G401.6 (cell line): ENCODE measurements around the gene WIPF2.

Experiments used
- FAIRE-seq: peaks from 2 replicates; lab custom pipeline; 2012; peaks lifted over from hg19 to GRCh38; lab: Jason Lieb, UNC

The WIPF2 gene, protein sequence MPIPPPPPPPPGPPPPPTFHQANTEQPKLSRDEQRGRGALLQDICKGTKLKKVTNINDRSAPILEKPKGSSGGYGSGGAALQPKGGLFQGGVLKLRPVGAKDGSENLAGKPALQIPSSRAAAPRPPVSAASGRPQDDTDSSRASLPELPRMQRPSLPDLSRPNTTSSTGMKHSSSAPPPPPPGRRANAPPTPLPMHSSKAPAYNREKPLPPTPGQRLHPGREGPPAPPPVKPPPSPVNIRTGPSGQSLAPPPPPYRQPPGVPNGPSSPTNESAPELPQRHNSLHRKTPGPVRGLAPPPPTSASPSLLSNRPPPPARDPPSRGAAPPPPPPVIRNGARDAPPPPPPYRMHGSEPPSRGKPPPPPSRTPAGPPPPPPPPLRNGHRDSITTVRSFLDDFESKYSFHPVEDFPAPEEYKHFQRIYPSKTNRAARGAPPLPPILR

GRCh38 chr17:40218740-40219593 lies at the start of gene WIPF2:
WIPF2 (plus strand) TSS chr17:40219304; CDS start chr17:40256460, 37,156 bp downstream.
- peak; percentile 84 for FAIRE-seq

GRCh38 chr17:40170325-40170724 lies 48.8 kb upstream of the WIPF2 start:
- FAIRE-seq = no peak

DNA sequence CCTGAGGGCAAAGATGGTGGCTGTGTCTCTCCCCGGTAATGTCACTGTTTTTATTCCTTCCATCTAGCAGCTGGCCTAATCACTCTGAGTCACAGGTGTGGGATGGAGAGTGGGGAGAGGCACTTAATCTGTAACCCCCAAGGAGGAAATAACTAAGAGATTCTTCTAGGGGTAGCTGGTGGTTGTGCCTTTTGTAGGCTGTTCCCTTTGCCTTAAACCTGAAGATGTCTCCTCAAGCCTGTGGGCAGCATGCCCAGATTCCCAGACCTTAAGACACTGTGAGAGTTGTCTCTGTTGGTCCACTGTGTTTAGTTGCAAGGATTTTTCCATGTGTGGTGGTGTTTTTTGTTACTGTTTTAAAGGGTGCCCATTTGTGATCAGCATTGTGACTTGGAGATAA lies 47.4 kb upstream of the WIPF2 start:
- no peak for FAIRE-seq

DNA sequence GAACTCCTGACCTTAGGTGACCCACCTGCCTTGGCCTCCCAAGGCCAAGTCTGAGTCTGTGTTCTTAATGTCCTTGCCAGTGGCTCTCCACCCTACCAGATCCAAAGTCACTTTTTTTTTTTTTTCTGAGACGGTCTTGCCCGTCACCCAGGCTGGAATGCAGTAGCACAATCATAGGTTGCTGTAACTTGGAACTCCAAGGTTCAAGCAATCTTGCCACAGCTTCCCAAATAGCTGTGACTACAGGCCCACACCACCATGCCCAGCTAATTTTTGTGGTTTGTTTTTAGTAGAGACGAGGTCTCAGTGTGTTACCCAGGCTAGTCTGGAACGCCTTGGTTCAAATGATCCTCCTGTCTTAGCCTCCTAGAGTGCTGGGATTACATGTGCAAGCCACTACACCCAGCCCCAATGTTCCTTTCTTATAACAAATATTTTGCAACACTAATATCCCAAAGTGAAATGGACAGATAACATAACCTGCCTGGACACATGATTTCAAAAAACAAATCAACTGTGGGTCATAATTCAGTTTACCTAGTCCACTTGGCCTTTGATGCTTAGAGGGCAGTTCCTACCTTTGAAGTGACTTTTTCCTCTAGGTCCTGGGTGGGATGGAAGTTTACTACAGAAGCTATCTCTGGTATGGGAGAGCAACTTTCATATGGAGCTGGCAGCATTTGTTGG lies 45.9 kb upstream of the WIPF2 start:
- no peak for FAIRE-seq

GRCh38 chr17:40173778-40174135 lies 45.3 kb upstream of the WIPF2 start:
- FAIRE-seq = no peak

DNA sequence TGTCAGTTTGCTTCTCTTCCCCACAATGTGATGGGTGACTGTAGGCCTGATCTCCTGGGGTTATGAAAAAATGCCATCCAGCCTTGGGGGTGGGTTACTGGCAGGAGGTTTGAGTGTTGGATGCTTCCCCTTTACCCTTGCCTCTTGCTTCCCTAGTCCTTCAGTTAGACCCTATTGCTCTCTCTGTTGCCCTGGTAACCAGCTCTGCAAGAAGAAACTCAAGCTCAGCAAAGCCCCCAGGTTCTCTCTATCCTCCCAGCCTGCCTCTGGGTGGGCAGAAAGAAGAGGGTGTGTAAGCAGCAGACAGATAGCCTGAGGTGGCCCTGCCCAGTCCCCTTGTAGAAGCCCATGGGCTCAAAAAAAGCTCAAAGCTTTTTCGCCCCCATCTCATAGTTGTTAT lies 44.6 kb upstream of the WIPF2 start:
- no peak for FAIRE-seq

DNA sequence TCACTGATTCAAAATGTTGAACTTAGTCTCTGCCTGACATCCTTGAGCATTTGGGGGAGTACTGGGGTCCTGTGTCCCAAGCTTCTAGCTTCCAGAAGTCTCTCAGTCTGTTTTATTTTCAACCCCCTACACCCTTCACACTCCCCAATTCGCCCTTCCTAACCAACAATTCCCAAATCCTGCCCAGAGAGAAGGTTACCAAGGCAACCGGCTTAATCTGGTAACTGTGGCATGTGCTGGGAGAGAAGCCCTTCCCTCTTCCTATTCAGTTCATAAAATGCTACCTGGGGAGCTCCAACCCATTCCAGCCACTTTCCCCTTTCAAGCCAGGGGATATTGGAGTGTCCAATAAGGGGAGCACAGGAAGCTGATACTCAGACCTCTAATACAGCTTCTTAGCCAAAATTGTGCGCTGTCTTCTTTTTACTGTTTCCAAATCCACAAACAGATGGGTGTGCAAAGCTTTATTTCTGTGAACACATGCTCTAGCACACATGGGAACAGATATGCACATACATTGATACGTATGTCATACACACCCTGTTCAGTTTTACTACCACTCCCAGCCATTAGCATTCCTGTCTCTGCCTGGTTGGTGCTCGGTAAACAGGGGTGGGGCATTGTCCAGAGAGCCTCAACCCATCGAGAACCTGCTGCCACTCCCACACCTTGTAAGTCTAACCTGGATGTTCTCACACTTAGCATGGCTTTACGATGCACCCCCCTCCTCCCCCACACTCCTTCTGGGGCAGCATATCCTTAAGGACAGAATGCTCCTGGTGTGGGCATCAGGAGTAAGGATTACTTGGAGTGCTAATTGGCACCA lies 43.0 kb upstream of the WIPF2 start:
- FAIRE-seq = no peak

- no peak for FAIRE-seq
Observed at GRCh38 chr17:40176754-40177110, 42.4 kb upstream of the WIPF2 start.

- FAIRE-seq = no peak
Observed at GRCh38 chr17:40177275-40177874, 41.7 kb upstream of the WIPF2 start, which contains the start of gene RAPGEFL1. RAPGEFL1 (plus strand) TSS chr17:40177470; CDS start chr17:40177862, 392 bp downstream.

DNA sequence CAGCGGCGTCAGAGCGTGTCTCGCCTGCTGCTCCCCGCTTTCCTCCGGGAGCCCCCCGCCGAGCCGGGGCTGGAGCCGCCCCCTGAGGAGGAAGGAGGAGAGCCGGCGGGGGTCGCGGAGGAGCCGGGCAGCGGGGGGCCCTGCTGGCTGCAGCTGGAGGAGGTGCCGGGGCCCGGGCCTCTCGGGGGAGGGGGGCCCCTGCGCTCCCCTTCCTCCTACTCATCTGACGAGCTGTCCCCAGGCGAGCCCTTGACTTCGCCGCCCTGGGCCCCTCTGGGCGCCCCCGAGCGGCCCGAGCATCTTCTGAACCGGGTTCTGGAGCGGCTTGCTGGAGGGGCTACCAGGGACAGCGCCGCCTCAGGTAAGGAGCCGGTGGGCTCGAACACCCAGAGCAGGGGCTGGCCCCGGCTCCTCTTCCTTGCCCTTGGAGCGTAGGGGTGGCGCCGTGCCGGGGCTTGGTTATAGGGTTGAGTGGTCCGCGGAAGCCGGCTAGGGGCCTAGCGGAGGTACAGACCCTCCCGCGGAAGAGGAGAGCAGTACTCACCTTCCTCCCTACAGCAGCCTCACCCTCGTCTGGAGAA lies 41.0 kb upstream of the WIPF2 start:
- no peak for FAIRE-seq

DNA sequence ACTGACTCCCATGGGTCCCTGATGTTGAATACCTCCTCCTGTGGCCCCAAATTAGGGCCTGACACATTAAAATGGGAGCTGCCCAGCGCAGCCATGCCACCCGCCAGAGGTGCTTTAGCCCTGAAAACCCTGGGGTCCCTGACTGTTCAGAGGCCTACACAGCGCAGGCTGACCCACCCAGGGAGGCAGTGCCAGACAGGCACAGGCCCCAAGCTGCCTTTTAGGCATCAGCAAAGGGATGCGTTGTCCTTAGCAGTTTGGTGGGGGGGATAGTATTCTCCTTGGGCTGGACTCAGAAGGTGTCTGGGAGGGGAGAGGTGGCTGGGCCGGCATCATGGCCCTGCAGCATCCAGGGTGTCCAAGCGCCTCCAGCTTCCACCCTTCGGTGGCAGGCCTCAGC lies 40.4 kb upstream of the WIPF2 start:
- no peak for FAIRE-seq

DNA sequence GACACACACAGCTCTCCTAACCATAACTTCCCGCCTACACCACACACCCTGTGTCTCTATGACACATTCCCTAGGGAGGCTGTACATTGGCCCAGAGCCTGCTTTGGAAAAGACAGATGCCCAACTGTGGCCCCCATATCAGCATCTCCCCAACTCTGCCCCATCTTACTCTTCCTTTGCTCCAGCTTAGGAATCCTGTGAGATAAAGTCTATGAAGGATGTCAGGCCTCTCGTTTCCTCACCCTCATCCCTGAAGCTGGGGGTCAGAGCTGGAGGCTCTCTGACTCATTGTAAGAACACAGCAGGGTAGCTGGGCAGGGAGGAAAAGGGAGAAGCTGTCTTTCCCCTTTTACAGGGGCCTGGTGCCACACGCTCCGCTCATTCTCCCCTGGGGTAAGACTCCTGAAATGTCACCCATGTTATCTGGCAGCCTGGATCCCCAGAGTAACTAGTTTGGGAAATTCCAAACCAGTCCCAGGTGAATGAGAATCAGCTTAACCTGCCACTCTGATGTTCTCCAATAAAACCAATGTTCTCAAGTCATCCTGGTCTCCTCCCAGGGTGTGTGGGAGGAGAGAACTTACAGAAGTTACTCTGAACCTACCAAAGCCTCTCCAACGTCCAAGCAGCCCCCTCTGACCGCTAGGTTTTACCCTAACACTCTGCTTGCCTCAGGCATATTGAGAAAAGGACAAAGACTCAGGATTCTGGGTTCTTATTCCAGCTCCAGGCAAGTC lies 39.0 kb upstream of the WIPF2 start:
- no peak for FAIRE-seq

- no peak for FAIRE-seq
Observed at GRCh38 chr17:40180694-40181093, 38.4 kb upstream of the WIPF2 start.

DNA sequence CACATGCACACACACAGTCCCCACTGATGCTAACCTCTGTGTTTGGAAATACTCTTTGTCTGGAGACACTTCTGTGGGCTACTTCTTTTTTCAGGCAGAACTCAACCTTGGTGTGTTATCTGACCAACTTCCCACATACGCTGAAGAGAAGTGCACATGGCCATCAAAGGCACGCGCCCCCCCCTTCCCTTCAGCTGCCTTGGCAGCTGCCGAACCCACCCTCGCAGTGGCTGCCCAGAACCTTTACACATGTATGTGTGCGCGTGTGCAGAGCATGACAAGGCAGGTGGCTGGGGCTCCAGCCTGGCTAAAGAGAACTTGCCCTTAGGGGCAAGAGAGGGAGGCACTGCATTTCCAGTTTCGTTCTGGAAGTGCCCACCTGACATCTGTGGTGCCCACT lies 37.9 kb upstream of the WIPF2 start:
- no peak for FAIRE-seq

DNA sequence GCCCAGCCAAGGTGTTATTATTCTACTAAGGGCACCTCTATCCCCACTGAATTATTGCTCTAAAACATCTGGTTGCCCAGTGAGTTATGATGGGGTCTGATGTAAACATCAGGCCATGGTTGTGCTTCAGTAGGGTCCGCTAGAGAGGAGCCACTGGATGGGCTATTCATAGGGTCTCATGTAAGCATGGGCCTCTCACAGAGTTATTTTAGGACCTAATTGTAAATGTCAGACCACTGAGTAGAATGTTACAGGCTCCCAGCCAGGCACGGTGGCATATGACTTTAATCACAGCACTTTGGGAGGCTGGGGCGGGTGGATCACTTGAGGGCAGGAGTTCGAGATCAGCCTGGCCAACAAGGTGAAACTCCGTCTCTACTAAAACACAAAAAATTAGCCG lies 36.5 kb upstream of the WIPF2 start:
- no peak for FAIRE-seq

DNA sequence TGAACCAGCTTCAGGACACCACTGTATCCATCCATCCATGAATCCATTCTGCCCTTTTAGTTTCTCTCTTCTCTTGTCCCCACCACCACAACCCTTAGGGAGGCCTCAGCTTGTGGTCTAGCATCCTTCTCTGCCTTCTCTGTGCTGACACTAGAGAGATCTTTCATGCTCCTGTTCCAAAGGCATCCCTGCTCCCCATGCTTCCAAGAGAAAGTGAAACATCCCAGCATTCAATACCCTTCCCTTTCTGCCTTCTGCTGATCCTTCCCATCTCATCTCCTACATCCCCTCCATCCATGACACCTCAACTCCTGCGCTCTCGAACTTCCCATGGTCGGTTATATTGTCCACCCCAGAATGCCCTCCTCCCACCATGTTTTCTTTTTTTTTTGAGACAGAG lies 31.9 kb upstream of the WIPF2 start:
- no peak for FAIRE-seq

GRCh38 chr17:40188694-40189093 lies 30.4 kb upstream of the WIPF2 start:
- FAIRE-seq = no peak

GRCh38 chr17:40190197-40191021 lies 28.7 kb upstream of the WIPF2 start:
- FAIRE-seq = no peak
